GM06990 (cell line): ENCODE data around the gene ADGRL3.

ENCODE experiments used
- DNase-seq: peaks from one replicate; pipeline ENCODE4 v3.0.0-alpha.2; 2011; ENCODE audit not compliant: insufficient read length; ENCODE audit errors: extremely low read depth
- H3K27me3 ChIP-seq: replicated peaks from 2 replicates; pipeline ENCODE4 v1.6.0; 2011; ENCODE audit warnings: low read length; ENCODE audit not compliant: control insufficient read depth, insufficient read depth
- H3K36me3 ChIP-seq: 2 replicates; pipeline ENCODE4 v1.5.1; 2011; ENCODE audit warnings: low read length; ENCODE audit not compliant: control insufficient read depth, insufficient read depth
- H3K4me3 ChIP-seq: replicated peaks from 2 replicates; pipeline ENCODE4 v1.5.1; 2011; ENCODE audit warnings: low read depth, mild to moderate bottlenecking, control low read depth, low read length
- TF ChIP-seq, protein P1 (sequence below): IDR thresholded peaks from 2 replicates; pipeline ENCODE4 v1.5.1; 2011; ENCODE audit warnings: low read length, control low read depth, mild to moderate bottlenecking, inconsistent platforms; ENCODE audit not compliant: insufficient read depth, poor library complexity, severe bottlenecking

The ADGRL3 gene

DNA sequence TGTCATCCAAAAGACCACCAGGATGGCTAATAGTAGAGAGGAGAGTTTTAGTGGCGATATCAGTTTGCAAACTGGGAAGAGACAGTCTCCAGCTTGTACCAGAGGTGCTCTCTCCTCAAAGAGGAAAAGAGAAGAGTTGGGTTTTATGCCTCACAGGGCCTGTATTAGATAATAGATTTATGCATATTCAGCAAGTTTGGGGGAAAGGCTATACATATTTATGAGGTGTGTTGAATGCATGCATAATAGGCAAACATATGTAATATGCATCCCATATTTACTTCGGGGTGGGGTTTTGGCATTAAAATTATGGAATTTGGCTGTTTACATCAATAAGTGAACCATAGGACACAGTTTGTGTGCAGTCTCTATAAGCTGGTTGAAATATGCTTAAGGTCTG, 22.8 kb upstream of the ADGRL3 start:
- Histone ChIP-seq H3K36me3 (no peaks in the 10 kb centered on the region), H3K27me3 (no peaks in the 10 kb centered on the region), H3K4me3 (no peak overlapping the region)
- DNase-seq = no peak
- TF ChIP-seq, protein P1, sequence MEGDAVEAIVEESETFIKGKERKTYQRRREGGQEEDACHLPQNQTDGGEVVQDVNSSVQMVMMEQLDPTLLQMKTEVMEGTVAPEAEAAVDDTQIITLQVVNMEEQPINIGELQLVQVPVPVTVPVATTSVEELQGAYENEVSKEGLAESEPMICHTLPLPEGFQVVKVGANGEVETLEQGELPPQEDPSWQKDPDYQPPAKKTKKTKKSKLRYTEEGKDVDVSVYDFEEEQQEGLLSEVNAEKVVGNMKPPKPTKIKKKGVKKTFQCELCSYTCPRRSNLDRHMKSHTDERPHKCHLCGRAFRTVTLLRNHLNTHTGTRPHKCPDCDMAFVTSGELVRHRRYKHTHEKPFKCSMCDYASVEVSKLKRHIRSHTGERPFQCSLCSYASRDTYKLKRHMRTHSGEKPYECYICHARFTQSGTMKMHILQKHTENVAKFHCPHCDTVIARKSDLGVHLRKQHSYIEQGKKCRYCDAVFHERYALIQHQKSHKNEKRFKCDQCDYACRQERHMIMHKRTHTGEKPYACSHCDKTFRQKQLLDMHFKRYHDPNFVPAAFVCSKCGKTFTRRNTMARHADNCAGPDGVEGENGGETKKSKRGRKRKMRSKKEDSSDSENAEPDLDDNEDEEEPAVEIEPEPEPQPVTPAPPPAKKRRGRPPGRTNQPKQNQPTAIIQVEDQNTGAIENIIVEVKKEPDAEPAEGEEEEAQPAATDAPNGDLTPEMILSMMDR = no peak

DNA sequence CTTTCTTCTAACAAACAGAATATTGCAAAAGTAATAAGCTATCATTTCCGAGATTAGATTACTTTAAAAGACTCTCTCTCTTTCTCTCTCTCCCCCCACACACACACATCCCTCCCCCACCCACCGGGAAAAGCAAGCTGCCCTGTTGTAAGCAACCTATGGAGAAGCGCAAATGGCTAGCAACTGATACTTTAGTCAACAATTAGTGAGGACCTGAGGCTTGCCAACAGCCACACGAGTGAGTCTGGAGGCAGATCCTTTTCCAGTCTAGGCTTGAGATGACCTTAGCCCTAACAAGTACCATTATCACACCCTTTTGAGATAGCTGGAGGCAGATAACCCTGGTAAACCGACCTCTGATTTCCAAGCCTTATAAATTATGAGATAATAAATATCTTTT, 19.7 kb upstream of the ADGRL3 start:
- DNase-seq = no peak
- Histone ChIP-seq H3K36me3 (no peaks in the 10 kb centered on the region), H3K4me3 (no peak overlapping the region), H3K27me3 (no peaks in the 10 kb centered on the region)
- TF ChIP-seq, protein P1 = no peak

DNA sequence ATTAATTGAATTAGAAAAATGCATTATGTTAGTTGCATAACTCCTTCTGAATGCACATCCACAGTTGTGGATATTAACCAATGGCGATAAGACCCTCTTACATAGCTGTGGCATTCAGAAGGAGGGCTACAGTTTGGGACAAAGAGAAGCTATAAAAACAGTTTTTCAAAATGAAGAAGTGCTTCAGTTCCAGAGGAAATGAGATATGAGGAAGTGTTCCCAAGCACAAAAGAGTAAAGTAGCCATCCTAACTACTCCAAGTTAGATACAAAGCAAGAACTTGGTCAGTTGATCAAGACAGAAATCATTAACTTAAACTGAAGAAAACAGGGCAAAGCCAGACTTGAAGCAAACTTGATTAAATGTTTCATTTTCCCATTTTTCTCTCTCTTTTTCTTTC, 17.2 kb upstream of the ADGRL3 start:
- no peaks in the 10 kb centered on the region for H3K36me3 ChIP-seq
- TF ChIP-seq, protein P1 = no peak
- no peak for DNase-seq
- no peak overlapping the region for H3K4me3 ChIP-seq
- no peaks in the 10 kb centered on the region for H3K27me3 ChIP-seq

DNA sequence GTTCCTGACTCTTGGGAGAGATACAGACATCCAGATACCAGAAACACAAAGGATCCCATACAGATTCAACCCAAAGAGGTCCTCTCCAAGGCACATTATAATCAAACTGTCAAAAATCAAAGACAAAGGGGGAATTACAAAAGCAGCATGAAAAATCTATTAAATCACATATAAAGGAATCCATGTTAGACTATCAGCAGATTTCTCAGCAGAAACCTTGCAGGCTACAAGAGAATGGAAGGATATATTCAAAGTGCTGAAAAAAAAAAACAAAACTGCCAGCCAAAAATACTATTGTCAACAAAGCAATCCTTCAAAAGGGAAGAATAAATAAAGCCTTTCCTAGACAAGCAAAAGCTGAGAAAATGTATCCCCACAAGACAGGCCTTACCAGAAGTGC, 14.8 kb upstream of the ADGRL3 start:
- H3K4me3 ChIP-seq = no peak overlapping the region
- TF ChIP-seq, protein P1 = no peak
- H3K27me3 ChIP-seq = no peaks in the 10 kb centered on the region
- H3K36me3 ChIP-seq = no peaks in the 10 kb centered on the region
- no peak for DNase-seq

DNA sequence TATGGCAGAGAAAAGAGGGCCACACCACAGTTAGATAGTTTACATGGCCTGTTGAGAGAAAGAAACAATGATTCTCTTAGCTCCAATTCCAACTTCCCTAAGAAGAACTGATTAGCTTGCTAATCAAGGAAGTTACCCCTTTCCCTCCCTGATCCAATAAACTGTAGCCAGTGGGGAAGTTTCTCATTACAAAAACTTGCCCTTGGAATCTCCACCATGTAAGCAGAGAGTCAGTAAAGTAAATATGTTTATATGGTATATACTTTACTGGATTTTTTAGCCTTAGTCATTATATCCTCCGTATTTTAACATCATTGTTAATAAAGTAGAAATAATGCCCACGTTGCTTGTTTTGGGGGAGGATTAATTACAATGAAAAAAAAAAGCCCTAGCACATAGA, 7.7 kb upstream of the ADGRL3 start:
- no peak overlapping the region for H3K4me3 ChIP-seq
- no peaks in the 10 kb centered on the region for H3K36me3 ChIP-seq
- no peaks in the 10 kb centered on the region for H3K27me3 ChIP-seq
- DNase-seq = no peak
- TF ChIP-seq, protein P1 = no peak

DNA sequence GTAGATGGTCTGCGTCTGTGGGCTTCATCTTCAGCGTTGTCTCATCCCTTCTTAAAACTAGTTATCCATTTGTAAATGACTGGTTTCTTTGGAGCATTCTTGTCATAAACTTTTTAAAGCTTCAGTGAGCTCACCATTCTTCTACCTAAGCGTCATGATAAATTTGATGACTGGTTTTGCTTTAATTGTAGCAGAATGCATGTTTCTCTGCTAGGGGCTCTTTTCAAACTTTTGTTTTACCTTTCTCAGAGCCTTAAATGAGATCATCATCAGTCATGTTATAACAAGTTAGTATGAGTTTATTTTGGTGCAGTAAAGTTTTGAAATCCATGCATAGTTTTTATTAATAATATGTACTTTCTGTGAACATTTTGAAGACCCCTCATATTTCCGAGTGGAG, 6.3 kb upstream of the ADGRL3 start:
- Histone ChIP-seq H3K4me3 (no peak overlapping the region), H3K36me3 (no peaks in the 10 kb centered on the region), H3K27me3 (no peaks in the 10 kb centered on the region)
- TF ChIP-seq, protein P1 = no peak
- no peak for DNase-seq
